Globus pallidus (tissue), 1 donor: ENCODE measurements around the gene CKM.
A peak's percentile ranks its signal among the peaks of the same experiment; 100 is the strongest.
"Not testable (repeated sequence)": the region's sequence is repeated elsewhere in the genome, so short reads cannot be mapped to it uniquely, and the experiment has no call there.

ENCODE experiments used
- DNase-seq: peaks from one replicate; pipeline ENCODE4 v3.0.0-alpha.2; 2015; ENCODE audit warnings: low spot score

The CKM gene

GRCh38 chr19:45320997-45321775 lies 1.5 kb downstream of the CKM start:
- no peak for DNase-seq

- no peak for DNase-seq
Measured at GRCh38 chr19:45315304-45315703, 7.4 kb downstream of the CKM start.

- DNase-seq: no peak
Measured at GRCh38 chr19:45314708-45315245, 7.9 kb downstream of the CKM start.

GRCh38 chr19:45312285-45312684 lies 10.4 kb downstream of the CKM start:
- not testable (repeated sequence) for DNase-seq

GRCh38 chr19:45311621-45312020 lies 11.1 kb downstream of the CKM start:
- no peak for DNase-seq

GRCh38 chr19:45309322-45309721 lies 13.4 kb downstream of the CKM start:
- not testable (repeated sequence) for DNase-seq

GRCh38 chr19:45307361-45307760 lies 15.3 kb downstream of the CKM start:
- no peak for DNase-seq

- DNase-seq: no peak
Measured at GRCh38 chr19:45306518-45307027, 16.1 kb downstream of the CKM start.

- no peak for DNase-seq
Measured at GRCh38 chr19:45306040-45306439, 16.6 kb downstream of the CKM start.

- DNase-seq: no peak
Measured at GRCh38 chr19:45305421-45305820, 17.3 kb downstream of the CKM start.

GRCh38 chr19:45305007-45305406 lies 17.7 kb downstream of the CKM start:
- DNase-seq: no peak

- no peak for DNase-seq
Measured at GRCh38 chr19:45304141-45304926, 18.3 kb downstream of the CKM start.

GRCh38 chr19:45303269-45304060 lies 19.2 kb downstream of the CKM start:
- DNase-seq: no peak

- DNase-seq: no peak
Measured at GRCh38 chr19:45302416-45302815, 20.3 kb downstream of the CKM start.

- DNase-seq: no peak
Measured at GRCh38 chr19:45299719-45300118, 23.0 kb downstream of the CKM start.

GRCh38 chr19:45298264-45298663 lies 24.4 kb downstream of the CKM start:
- no peak for DNase-seq

- no peak for DNase-seq
Measured at GRCh38 chr19:45297674-45298073, 25.0 kb downstream of the CKM start.

GRCh38 chr19:45296355-45296754 lies 26.3 kb downstream of the CKM start:
- DNase-seq: no peak

GRCh38 chr19:45295873-45296272 lies 26.8 kb downstream of the CKM start:
- no peak for DNase-seq

GRCh38 chr19:45294291-45295029 lies 28.2 kb downstream of the CKM start:
- peak; percentile 66 for DNase-seq

GRCh38 chr19:45293682-45294081 lies 29.0 kb downstream of the CKM start:
- DNase-seq: no peak
